ENCODE measurements around the gene USP32. TPM values are rescaled to one million over a fixed set of nuclear protein-coding genes. Genes with fewer than 3 reads are reported as not detected.
A peak's percentile ranks its signal among the peaks of the same experiment; 100 is the strongest.

USP32 gene, protein sequence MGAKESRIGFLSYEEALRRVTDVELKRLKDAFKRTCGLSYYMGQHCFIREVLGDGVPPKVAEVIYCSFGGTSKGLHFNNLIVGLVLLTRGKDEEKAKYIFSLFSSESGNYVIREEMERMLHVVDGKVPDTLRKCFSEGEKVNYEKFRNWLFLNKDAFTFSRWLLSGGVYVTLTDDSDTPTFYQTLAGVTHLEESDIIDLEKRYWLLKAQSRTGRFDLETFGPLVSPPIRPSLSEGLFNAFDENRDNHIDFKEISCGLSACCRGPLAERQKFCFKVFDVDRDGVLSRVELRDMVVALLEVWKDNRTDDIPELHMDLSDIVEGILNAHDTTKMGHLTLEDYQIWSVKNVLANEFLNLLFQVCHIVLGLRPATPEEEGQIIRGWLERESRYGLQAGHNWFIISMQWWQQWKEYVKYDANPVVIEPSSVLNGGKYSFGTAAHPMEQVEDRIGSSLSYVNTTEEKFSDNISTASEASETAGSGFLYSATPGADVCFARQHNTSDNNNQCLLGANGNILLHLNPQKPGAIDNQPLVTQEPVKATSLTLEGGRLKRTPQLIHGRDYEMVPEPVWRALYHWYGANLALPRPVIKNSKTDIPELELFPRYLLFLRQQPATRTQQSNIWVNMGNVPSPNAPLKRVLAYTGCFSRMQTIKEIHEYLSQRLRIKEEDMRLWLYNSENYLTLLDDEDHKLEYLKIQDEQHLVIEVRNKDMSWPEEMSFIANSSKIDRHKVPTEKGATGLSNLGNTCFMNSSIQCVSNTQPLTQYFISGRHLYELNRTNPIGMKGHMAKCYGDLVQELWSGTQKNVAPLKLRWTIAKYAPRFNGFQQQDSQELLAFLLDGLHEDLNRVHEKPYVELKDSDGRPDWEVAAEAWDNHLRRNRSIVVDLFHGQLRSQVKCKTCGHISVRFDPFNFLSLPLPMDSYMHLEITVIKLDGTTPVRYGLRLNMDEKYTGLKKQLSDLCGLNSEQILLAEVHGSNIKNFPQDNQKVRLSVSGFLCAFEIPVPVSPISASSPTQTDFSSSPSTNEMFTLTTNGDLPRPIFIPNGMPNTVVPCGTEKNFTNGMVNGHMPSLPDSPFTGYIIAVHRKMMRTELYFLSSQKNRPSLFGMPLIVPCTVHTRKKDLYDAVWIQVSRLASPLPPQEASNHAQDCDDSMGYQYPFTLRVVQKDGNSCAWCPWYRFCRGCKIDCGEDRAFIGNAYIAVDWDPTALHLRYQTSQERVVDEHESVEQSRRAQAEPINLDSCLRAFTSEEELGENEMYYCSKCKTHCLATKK (N-terminal part only)
- 100 to 1,000 TPM in 1 of 2 donors, 10 to 100 TPM in 1; 70.9 to 103 TPM for total RNA-seq
- 10 to 100 TPM; 11.6 to 14.9 TPM for polyA plus RNA-seq

DNA sequence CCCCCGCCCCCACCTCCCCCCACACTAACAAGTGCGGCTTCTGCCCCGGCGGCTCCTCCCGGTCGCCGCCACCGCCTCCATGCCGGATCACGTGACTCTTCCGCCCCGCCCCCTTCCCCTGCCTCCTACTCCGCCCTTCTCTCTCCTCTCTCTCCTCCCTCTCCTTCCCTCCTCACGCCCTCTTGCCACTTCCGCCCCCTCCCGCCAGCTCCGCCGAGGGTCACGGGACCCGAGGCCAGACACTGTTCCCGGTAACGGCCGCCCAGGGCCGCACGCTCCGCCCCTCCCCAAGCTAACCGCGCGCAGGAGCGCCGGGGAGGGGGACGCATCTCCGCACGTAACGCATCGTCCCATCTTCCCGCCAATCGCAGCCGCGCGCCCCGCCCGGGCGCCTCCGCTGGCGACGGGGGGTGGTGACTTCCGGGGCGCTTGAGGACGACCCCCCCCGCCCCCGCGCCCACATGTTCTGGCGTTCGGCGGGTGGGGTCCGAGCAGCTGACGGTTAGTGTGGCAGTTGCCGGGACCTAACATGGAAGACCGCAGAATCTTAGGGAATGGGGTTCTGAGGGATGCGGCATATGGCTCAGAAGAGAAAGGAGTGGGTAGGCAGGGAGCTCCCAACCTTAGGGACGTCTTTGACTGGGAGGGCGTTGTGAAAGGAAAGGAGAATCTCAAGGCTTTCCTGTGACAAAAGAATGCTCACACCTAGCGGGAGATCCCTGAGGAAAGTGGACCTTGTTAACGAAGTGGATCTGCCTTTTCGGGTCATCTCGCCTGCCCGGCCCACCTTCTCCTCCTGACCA lies at the start of gene USP32:
Gene USP32 (minus strand): TSS at position 92 of the 803 bp plus-strand sequence. CDS start 194 bp downstream, outside the sequence.
- H3K4me1 ChIP-seq (ENCODE audit: control insufficient read depth in 4 of 4, insufficient read depth in 4 of 4, low read length in 3 of 4): peaks cover 0 to 18% (median 10%) of the 10 kb centered on the region in 4 donors
- peak within 1 kb of the TSS; percentile 94 to 96 for H3K27ac ChIP-seq (ENCODE audit: low read depth in 1 of 2, low read length in 2 of 2)
- peak within 1 kb of the TSS; percentile 93 to 94 for H3K9ac ChIP-seq (ENCODE audit: low read depth in 1 of 2, low read length in 2 of 2)
- H3K4me3 ChIP-seq (ENCODE audit: low read depth in 1 of 3, low read length in 3 of 3): peak within 1 kb of the TSS; percentile 73 to 96 (median 92)
- DNase-seq (ENCODE audit: low spot score): peak; percentile 99
- no peaks in the 10 kb centered on the region for H3K36me3 ChIP-seq (ENCODE audit: control insufficient read depth in 4 of 4, insufficient read depth in 3 of 4, low read depth in 1 of 4, low read length in 3 of 4)
- H3K9me3 ChIP-seq (ENCODE audit: control insufficient read depth in 4 of 4, low read length in 3 of 4): no peaks in the 10 kb centered on the region
- no peaks in the 10 kb centered on the region for H3K27me3 ChIP-seq (ENCODE audit: control insufficient read depth in 4 of 4, insufficient read depth in 4 of 4, low read length in 3 of 4)
- TF ChIP-seq FOXA2 (IDR thresholded peaks at IDR 0.05) (peak; percentile 14), SP1 (IDR thresholded peaks at IDR 0.05) (peak; percentile 91), HNF4A (conservative IDR thresholded peaks at IDR 0.05) (peak; percentile 32 to 36), RXRA (IDR thresholded peaks at IDR 0.05) (peak; percentile 75 to 81), JUND (IDR thresholded peaks at IDR 0.05) (peak in 1 of 2 donors; percentile 41), FOXA1 (IDR thresholded peaks at IDR 0.05) (peak; percentile 65), HNF4G (IDR thresholded peaks at IDR 0.05) (peak; percentile 6), YY1 (IDR thresholded peaks at IDR 0.05) (peak; percentile 77), NR2F2 (IDR thresholded peaks at IDR 0.05) (no peak), EGR1 (IDR thresholded peaks at IDR 0.05; ENCODE audit: low read depth in 2 of 2) (peak; percentile 85 to 96), GABPA (IDR thresholded peaks at IDR 0.05 in 1 of 2, conservative IDR thresholded peaks at IDR 0.05 in 1 of 2) (peak; percentile 49 to 89), RAD21 (IDR thresholded peaks at IDR 0.05) (peak; percentile 28 to 41), TAF1 (conservative IDR thresholded peaks at IDR 0.05) (no peak)
- TF ChIP-seq, protein P1, sequence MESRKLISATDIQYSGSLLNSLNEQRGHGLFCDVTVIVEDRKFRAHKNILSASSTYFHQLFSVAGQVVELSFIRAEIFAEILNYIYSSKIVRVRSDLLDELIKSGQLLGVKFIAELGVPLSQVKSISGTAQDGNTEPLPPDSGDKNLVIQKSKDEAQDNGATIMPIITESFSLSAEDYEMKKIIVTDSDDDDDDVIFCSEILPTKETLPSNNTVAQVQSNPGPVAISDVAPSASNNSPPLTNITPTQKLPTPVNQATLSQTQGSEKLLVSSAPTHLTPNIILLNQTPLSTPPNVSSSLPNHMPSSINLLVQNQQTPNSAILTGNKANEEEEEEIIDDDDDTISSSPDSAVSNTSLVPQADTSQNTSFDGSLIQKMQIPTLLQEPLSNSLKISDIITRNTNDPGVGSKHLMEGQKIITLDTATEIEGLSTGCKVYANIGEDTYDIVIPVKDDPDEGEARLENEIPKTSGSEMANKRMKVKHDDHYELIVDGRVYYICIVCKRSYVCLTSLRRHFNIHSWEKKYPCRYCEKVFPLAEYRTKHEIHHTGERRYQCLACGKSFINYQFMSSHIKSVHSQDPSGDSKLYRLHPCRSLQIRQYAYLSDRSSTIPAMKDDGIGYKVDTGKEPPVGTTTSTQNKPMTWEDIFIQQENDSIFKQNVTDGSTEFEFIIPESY (IDR thresholded peaks at IDR 0.05): peak; percentile 55
- TF ChIP-seq, protein P2, sequence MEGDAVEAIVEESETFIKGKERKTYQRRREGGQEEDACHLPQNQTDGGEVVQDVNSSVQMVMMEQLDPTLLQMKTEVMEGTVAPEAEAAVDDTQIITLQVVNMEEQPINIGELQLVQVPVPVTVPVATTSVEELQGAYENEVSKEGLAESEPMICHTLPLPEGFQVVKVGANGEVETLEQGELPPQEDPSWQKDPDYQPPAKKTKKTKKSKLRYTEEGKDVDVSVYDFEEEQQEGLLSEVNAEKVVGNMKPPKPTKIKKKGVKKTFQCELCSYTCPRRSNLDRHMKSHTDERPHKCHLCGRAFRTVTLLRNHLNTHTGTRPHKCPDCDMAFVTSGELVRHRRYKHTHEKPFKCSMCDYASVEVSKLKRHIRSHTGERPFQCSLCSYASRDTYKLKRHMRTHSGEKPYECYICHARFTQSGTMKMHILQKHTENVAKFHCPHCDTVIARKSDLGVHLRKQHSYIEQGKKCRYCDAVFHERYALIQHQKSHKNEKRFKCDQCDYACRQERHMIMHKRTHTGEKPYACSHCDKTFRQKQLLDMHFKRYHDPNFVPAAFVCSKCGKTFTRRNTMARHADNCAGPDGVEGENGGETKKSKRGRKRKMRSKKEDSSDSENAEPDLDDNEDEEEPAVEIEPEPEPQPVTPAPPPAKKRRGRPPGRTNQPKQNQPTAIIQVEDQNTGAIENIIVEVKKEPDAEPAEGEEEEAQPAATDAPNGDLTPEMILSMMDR (IDR thresholded peaks at IDR 0.05; ENCODE audit: low read depth, low read length, missing input control): no peak
- TF ChIP-seq, protein P3, sequence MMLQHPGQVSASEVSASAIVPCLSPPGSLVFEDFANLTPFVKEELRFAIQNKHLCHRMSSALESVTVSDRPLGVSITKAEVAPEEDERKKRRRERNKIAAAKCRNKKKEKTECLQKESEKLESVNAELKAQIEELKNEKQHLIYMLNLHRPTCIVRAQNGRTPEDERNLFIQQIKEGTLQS (IDR thresholded peaks at IDR 0.05): no peak
- TF ChIP-seq, protein P4, sequence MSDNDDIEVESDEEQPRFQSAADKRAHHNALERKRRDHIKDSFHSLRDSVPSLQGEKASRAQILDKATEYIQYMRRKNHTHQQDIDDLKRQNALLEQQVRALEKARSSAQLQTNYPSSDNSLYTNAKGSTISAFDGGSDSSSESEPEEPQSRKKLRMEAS (IDR thresholded peaks at IDR 0.05): peak; percentile 23
- TF ChIP-seq, protein P5, sequence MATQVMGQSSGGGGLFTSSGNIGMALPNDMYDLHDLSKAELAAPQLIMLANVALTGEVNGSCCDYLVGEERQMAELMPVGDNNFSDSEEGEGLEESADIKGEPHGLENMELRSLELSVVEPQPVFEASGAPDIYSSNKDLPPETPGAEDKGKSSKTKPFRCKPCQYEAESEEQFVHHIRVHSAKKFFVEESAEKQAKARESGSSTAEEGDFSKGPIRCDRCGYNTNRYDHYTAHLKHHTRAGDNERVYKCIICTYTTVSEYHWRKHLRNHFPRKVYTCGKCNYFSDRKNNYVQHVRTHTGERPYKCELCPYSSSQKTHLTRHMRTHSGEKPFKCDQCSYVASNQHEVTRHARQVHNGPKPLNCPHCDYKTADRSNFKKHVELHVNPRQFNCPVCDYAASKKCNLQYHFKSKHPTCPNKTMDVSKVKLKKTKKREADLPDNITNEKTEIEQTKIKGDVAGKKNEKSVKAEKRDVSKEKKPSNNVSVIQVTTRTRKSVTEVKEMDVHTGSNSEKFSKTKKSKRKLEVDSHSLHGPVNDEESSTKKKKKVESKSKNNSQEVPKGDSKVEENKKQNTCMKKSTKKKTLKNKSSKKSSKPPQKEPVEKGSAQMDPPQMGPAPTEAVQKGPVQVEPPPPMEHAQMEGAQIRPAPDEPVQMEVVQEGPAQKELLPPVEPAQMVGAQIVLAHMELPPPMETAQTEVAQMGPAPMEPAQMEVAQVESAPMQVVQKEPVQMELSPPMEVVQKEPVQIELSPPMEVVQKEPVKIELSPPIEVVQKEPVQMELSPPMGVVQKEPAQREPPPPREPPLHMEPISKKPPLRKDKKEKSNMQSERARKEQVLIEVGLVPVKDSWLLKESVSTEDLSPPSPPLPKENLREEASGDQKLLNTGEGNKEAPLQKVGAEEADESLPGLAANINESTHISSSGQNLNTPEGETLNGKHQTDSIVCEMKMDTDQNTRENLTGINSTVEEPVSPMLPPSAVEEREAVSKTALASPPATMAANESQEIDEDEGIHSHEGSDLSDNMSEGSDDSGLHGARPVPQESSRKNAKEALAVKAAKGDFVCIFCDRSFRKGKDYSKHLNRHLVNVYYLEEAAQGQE (IDR thresholded peaks at IDR 0.05): peak; percentile 51
- under 1% methylated on average over 68 of the region's 68 CpGs for WGBS
